Measurements from ENCODE around the gene RAB40C.

GRCh38 chr16:676913-677312, 87.0 kb downstream of the RAB40C start:
- TF ChIP-seq EZH2phosphoT487 (IDR thresholded peaks at IDR 0.05; ENCODE audit: low read length), result no peak
- no peak for TF ChIP-seq CTCF (IDR thresholded peaks at IDR 0.05; ENCODE audit: low read length)
- no peak for TF ChIP-seq EZH2 (optimal IDR thresholded peaks at IDR 0.05; ENCODE audit: low read depth, low read length)

Measured in MM.1S (cell line).